ENCODE measurements around the gene NAP1L1.

The NAP1L1 gene

DNA sequence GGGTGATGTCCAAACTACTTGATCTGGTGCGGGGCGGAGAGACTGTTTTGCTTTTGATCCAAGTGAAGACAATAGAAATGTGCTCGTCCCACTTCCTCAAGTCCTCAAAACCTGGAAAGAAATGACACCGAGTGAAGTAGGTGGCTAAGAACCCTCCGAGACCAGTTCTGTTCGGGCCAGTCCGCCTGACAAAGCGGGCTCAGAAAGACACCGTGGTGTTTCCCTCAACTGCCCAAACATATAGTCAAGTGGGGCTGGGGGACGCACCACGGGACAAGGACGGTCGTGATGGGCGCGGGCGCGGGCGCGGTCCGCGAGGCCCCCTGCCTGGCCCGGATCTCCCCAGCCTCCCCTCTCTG, 54.5 kb downstream of the NAP1L1 start:
- DNase-seq (ENCODE audit: low read depth, low spot score), result no peak
- Histone ChIP-seq H3K4me3 (ENCODE audit: low read length) (peak overlapping the region; percentile 71), H3K9me3 (ENCODE audit: control insufficient read depth, insufficient read depth, low read length) (no peaks in the 10 kb centered on the region), H3K4me1 (ENCODE audit: control insufficient read depth, insufficient read depth, low read length) (peaks cover 2% of the 10 kb centered on the region; the same call in 1 of the 2 replicates), H3K27ac (ENCODE audit: low read length) (no peak overlapping the region), H3K27me3 (ENCODE audit: control insufficient read depth, insufficient read depth, low read length) (no peaks in the 10 kb centered on the region), H3K36me3 (ENCODE audit: control insufficient read depth, insufficient read depth, low read length) (no peaks in the 10 kb centered on the region)
- WGBS (ENCODE audit: insufficient coverage, insufficient read length), result no CpG with 5 or more reads among the region's 22 CpGs

DNA sequence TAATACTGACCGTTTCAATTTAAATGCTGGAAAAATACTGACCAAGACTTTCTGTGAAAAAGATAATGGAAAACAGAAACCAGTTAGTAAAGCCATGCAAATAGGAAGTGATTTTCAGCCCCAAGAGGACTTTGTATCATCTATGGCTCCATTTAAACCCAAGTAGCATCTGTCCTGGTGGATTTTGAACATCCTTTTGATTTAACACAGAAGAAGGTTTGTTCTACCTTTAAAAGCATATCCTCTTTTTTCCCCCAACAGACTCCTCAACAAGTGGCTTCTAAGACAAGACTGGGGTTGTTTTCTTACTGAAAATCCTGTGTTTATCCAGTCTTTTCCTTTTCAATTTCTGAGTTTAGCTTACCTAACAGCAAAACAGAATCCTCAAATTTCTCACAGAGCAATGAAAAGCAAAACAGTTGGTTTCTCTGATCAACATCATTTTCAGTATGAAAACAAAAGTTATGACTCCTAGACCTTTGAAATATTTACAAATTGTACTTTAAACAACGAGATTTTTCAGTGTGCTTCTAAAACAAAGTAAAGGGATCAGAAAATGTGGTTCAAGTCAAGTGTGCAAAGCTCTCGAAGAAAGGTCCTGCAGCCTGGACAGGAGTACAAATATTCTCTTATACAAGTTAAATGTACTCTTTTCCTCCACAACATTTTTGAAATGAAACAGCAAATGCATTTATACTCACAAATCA, 55.8 kb downstream of the NAP1L1 start:
- H3K9me3 ChIP-seq (ENCODE audit: control insufficient read depth, insufficient read depth, low read length), result no peaks in the 10 kb centered on the region
- H3K27me3 ChIP-seq (ENCODE audit: control insufficient read depth, insufficient read depth, low read length), result no peaks in the 10 kb centered on the region
- no CpG with 5 or more reads among the region's 3 CpGs for WGBS (ENCODE audit: insufficient coverage, insufficient read length)
- peaks cover 2% of the 10 kb centered on the region; the same call in 1 of the 2 replicates for H3K4me1 ChIP-seq (ENCODE audit: control insufficient read depth, insufficient read depth, low read length)
- no peak for DNase-seq (ENCODE audit: low read depth, low spot score)
- peak overlapping the region; percentile 28; the same call in 1 of the 2 replicates for H3K4me3 ChIP-seq (ENCODE audit: low read length)
- no peak overlapping the region for H3K27ac ChIP-seq (ENCODE audit: low read length)
- H3K36me3 ChIP-seq (ENCODE audit: control insufficient read depth, insufficient read depth, low read length), result no peaks in the 10 kb centered on the region

GRCh38 chr12:76026643-76027063, 57.8 kb downstream of the NAP1L1 start:
- no CpG with 5 or more reads among the region's 1 CpG for WGBS (ENCODE audit: insufficient coverage, insufficient read length)
- Histone ChIP-seq H3K4me1 (ENCODE audit: control insufficient read depth, insufficient read depth, low read length) (peaks cover 2% of the 10 kb centered on the region; the same call in 1 of the 2 replicates), H3K27ac (ENCODE audit: low read length) (no peak overlapping the region), H3K9me3 (ENCODE audit: control insufficient read depth, insufficient read depth, low read length) (no peaks in the 10 kb centered on the region), H3K36me3 (ENCODE audit: control insufficient read depth, insufficient read depth, low read length) (no peaks in the 10 kb centered on the region), H3K4me3 (ENCODE audit: low read length) (no peak overlapping the region), H3K27me3 (ENCODE audit: control insufficient read depth, insufficient read depth, low read length) (no peaks in the 10 kb centered on the region)
- DNase-seq (ENCODE audit: low read depth, low spot score), result no peak

DNA sequence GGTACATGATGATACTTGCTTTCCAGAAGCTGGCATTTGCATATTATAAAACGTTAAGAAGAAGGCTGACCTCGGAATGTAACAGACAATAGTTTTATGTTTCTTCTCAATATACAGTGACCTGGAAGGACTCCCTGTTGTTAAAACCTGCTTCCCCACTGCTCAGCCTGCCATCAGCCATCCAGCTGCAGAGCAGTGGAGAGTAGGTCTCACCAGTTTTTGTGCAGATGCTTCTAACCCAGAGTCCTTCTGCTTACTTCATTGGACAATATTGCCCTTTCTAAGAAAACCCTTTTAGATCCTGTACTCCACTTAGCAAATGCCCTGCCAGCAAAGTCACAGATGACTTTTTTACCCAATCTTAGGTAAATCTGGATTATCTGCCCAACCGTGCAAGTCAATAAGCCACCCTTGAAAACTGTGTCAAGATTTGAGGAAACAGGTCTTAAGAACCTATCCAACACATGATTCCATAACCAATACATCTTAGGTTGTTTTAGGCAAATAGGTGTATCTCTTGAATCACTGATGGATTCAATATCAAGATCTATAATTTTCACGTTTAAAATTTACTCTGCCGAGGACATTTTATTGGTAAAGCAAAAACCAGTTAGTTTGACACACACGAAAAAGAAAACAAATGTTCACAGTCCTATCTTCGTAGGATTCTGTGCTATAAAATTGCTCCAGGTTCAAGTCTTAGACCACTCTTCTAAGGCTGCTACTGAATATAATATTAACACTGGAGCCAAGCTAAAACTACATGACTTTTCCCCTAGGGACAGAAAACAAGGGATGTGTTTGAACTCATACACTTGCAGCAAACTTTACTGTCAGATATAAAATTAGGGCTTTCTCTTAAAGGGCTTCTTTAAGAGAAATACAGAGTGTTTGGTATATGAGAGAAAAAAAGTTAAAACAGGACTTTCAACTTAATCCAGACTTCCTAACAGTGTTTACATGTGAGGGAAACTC, 58.6 kb downstream of the NAP1L1 start:
- Histone ChIP-seq H3K36me3 (ENCODE audit: control insufficient read depth, insufficient read depth, low read length) (no peaks in the 10 kb centered on the region), H3K27me3 (ENCODE audit: control insufficient read depth, insufficient read depth, low read length) (no peaks in the 10 kb centered on the region), H3K9me3 (ENCODE audit: control insufficient read depth, insufficient read depth, low read length) (no peaks in the 10 kb centered on the region), H3K27ac (ENCODE audit: low read length) (no peak overlapping the region), H3K4me3 (ENCODE audit: low read length) (no peak overlapping the region), H3K4me1 (ENCODE audit: control insufficient read depth, insufficient read depth, low read length) (peaks cover 2% of the 10 kb centered on the region; the same call in 1 of the 2 replicates)
- DNase-seq (ENCODE audit: low read depth, low spot score), result no peak
- whole genome bisulfite sequencing (ENCODE audit: insufficient coverage, insufficient read length), result no CpG with 5 or more reads among the region's 7 CpGs

DNA sequence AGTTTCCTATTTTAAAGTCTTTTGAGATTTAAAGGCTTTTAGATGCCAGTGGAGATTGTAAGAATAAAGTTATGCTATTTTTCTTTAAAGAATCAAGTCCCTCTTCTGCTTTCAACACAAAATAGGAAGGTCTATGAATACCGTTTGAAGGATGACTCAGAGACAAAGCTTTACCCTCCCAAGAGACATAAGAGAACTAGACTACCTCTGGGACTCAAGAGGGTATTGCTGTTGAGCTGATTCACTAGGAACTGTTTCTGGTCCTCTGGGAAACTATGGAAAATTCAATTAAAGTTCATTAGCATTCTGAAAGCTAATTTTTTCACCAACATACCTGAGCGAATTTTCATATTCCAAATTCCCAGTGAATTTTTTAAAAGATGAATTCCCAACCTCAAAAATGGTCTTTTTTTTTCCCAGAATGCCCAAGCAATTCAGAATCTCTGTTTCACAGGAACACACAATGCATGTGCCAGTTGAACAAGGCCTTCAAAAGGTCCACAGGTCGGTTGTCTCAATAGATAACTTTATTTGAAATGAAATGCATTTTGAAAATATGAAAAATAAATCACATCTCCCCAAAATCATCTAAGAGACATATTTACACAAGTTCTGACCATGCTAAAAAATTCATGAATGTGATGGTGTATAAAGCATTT, 59.4 kb downstream of the NAP1L1 start:
- Histone ChIP-seq H3K27me3 (ENCODE audit: control insufficient read depth, insufficient read depth, low read length) (no peaks in the 10 kb centered on the region), H3K27ac (ENCODE audit: low read length) (no peak overlapping the region), H3K36me3 (ENCODE audit: control insufficient read depth, insufficient read depth, low read length) (no peaks in the 10 kb centered on the region), H3K4me1 (ENCODE audit: control insufficient read depth, insufficient read depth, low read length) (peaks cover 2% of the 10 kb centered on the region; the same call in 1 of the 2 replicates), H3K9me3 (ENCODE audit: control insufficient read depth, insufficient read depth, low read length) (no peaks in the 10 kb centered on the region), H3K4me3 (ENCODE audit: low read length) (no peak overlapping the region)
- no peak for DNase-seq (ENCODE audit: low read depth, low spot score)
- WGBS (ENCODE audit: insufficient coverage, insufficient read length), result no CpG with 5 or more reads among the region's 3 CpGs

DNA sequence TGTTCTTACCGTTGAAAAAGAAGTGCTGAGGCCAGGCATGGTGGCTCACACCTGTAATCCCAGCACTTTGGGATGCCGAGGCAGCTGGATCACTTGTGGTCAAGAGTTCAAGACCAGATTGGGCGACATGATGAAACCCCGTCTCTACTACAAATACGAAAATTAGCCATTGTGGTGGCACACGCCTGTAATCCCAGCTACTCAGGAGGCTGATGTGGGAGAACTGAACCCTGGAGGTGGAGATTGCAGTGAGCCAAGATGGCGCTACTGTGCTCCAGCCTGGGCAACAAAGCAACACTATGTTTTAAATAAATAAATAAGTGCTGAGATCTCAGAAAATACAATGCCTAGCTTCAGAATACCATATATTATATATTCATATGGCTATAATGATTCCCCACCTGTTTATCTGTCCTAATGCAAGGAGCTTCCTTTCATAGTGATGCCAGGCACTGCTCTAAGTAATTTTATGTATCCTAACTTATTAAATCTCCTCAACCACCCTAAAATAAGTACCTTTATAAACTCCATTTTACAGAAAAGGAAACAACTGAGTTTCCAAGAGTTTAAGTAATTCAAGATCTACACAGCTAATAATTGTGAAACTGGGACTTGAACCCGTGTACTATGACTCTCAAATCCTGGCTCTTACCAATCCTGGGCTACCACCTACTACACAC, 60.2 kb downstream of the NAP1L1 start:
- Histone ChIP-seq H3K27me3 (ENCODE audit: control insufficient read depth, insufficient read depth, low read length) (no peaks in the 10 kb centered on the region), H3K4me3 (ENCODE audit: low read length) (no peak overlapping the region), H3K4me1 (ENCODE audit: control insufficient read depth, insufficient read depth, low read length) (peaks cover 2% of the 10 kb centered on the region; the same call in 1 of the 2 replicates), H3K36me3 (ENCODE audit: control insufficient read depth, insufficient read depth, low read length) (no peaks in the 10 kb centered on the region), H3K9me3 (ENCODE audit: control insufficient read depth, insufficient read depth, low read length) (no peaks in the 10 kb centered on the region), H3K27ac (ENCODE audit: low read length) (no peak overlapping the region)
- no peak for DNase-seq (ENCODE audit: low read depth, low spot score)
- WGBS (ENCODE audit: insufficient coverage, insufficient read length), result no CpG with 5 or more reads among the region's 8 CpGs

DNA sequence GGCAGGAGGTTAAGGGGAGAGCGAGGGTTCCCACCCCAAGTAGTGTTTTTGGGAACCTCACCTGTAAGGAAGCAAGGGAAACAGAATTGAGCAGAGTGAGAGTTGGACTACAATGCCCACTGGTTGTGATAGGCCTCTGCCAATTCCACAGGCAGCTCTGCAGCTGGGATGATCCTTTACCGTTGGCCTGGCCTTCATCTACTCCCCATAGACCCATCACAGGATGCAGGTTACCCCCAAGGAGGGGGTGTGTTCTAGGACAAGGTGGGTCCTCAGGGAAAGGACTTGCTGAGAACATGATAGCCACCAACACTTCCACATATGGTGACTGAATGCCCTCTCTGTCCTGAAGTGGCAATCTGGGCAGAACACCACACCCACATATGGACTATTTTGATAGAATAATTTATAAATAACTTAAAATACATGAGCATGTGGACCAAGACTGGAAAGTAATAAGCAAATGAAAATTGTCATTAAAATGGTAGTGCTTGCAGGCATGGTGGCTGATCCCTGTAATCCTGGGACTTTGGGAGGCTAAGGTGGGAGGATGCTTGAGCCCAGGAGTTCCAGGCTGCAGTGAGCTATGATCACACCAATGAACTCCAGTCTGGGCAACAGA, 61.3 kb downstream of the NAP1L1 start:
- Histone ChIP-seq H3K4me1 (ENCODE audit: control insufficient read depth, insufficient read depth, low read length) (peaks cover 2% of the 10 kb centered on the region; the same call in 1 of the 2 replicates), H3K27ac (ENCODE audit: low read length) (no peak overlapping the region), H3K9me3 (ENCODE audit: control insufficient read depth, insufficient read depth, low read length) (no peaks in the 10 kb centered on the region), H3K27me3 (ENCODE audit: control insufficient read depth, insufficient read depth, low read length) (no peaks in the 10 kb centered on the region), H3K36me3 (ENCODE audit: control insufficient read depth, insufficient read depth, low read length) (no peaks in the 10 kb centered on the region), H3K4me3 (ENCODE audit: low read length) (no peak overlapping the region)
- WGBS (ENCODE audit: insufficient coverage, insufficient read length), result no CpG with 5 or more reads among the region's 2 CpGs
- no peak for DNase-seq (ENCODE audit: low read depth, low spot score)

DNA sequence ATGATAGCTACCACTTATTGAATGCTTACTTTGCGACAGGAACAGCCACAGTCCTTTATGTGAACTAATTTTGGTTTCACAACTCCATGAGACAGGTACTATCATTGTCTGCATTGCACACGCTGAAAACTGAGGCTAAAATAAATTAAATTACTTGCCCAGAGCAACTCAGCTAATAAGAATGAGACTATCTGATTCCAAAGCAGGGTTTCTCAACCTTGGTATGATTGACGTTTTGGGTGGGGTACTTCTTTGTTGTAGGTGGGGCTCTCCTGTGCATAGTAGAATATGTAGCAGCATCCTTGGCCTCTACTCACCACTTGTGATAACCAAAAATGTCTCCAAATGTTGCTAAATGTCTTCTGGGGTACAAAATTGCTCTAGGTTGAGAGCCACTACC, 62.0 kb downstream of the NAP1L1 start:
- H3K27me3 ChIP-seq (ENCODE audit: control insufficient read depth, insufficient read depth, low read length), result no peaks in the 10 kb centered on the region
- no peaks in the 10 kb centered on the region for H3K36me3 ChIP-seq (ENCODE audit: control insufficient read depth, insufficient read depth, low read length)
- H3K9me3 ChIP-seq (ENCODE audit: control insufficient read depth, insufficient read depth, low read length), result no peaks in the 10 kb centered on the region
- H3K27ac ChIP-seq (ENCODE audit: low read length), result no peak overlapping the region
- DNase-seq (ENCODE audit: low read depth, low spot score), result no peak
- peaks cover 2% of the 10 kb centered on the region; the same call in 1 of the 2 replicates for H3K4me1 ChIP-seq (ENCODE audit: control insufficient read depth, insufficient read depth, low read length)
- no CpG with 5 or more reads among the region's 3 CpGs for WGBS (ENCODE audit: insufficient coverage, insufficient read length)
- no peak overlapping the region for H3K4me3 ChIP-seq (ENCODE audit: low read length)

DNA sequence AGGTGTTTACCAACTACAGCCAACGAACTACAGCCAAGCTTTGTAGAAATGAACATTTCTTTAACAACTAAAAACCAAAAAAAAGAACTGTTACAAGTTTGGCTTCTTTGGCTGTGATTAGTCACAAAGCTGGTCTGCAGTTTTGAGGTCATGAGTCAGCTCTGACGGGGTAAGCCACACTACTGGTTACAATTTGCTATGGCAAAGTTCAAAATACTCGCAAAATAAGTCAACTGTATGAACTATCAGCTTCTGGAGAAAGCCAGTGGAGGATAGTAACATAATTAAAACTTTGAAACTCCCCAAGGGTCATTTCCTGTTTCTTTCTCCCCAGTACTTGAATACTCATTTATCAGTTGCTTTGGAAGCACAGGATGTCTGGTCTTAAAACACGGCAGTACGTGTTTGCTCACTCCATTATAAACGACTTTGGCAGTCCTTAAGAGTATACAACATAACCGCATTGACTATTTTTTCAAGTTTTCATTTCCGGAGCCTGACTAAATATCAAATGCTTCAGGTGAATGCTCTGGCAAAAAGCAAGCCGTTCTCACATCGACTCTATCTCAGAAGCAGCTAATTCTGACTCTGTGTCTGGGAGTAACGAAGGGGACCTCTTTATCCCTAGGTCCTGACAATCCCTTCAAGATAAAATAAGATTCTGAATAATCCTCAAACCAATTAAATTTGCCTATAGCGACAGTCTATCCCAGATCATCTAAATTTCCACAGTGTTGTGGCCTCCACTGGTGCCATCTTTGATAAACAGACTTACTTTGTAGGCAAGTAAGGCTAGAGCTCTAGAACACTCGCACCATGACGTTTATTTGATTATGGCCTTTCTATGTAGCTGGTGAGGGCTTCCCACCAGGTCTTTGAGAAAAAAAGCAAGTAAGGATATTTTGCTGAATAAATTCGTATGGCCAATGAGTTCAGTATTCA, 63.5 kb downstream of the NAP1L1 start:
- no peak overlapping the region for H3K27ac ChIP-seq (ENCODE audit: low read length)
- H3K9me3 ChIP-seq (ENCODE audit: control insufficient read depth, insufficient read depth, low read length), result no peaks in the 10 kb centered on the region
- no CpG with 5 or more reads among the region's 15 CpGs for WGBS (ENCODE audit: insufficient coverage, insufficient read length)
- H3K36me3 ChIP-seq (ENCODE audit: control insufficient read depth, insufficient read depth, low read length), result no peaks in the 10 kb centered on the region
- H3K27me3 ChIP-seq (ENCODE audit: control insufficient read depth, insufficient read depth, low read length), result no peaks in the 10 kb centered on the region
- DNase-seq (ENCODE audit: low read depth, low spot score), result no peak
- no peak overlapping the region for H3K4me3 ChIP-seq (ENCODE audit: low read length)
- peaks cover 2% of the 10 kb centered on the region; the same call in 1 of the 2 replicates for H3K4me1 ChIP-seq (ENCODE audit: control insufficient read depth, insufficient read depth, low read length)

Data from iPS DF 6.9 (cell line).